Adrenal gland (tissue), 5 donors: ENCODE measurements around the gene FURIN.

Experiments used
- POLR2A ChIP-seq, 2 donors: fragments of 450-650 bp; IDR thresholded peaks; one replicate each; pipeline ENCODE4 v1.6.1; 2017; ENCODE audit warnings: antibody characterized with exemption in 2 of 2, mild to moderate bottlenecking in 2 of 2, moderate library complexity in 1 of 2
- TF ChIP-seq, protein P1 (sequence below), 6 experiments: fragments of 450-650 bp in 4 of 6; fragments of 200-600 bp in 2 of 6; sonication (generic) in 1 of 6; IDR thresholded peaks; 1 replicate in 5 of 6; 2 replicates in 1 of 6; pipeline versions ENCODE4 v1.5.1 to v1.8.0; 2016 to 2021; ENCODE audit warnings: antibody characterized with exemption in 6 of 6, mild to moderate bottlenecking in 2 of 6, moderate library complexity in 1 of 6
- donor health status: DM: no; HTN: no; CAD: no.

- no peak for TF ChIP-seq POLR2A (IDR thresholded peaks at IDR 0.05)
- TF ChIP-seq, protein P1, sequence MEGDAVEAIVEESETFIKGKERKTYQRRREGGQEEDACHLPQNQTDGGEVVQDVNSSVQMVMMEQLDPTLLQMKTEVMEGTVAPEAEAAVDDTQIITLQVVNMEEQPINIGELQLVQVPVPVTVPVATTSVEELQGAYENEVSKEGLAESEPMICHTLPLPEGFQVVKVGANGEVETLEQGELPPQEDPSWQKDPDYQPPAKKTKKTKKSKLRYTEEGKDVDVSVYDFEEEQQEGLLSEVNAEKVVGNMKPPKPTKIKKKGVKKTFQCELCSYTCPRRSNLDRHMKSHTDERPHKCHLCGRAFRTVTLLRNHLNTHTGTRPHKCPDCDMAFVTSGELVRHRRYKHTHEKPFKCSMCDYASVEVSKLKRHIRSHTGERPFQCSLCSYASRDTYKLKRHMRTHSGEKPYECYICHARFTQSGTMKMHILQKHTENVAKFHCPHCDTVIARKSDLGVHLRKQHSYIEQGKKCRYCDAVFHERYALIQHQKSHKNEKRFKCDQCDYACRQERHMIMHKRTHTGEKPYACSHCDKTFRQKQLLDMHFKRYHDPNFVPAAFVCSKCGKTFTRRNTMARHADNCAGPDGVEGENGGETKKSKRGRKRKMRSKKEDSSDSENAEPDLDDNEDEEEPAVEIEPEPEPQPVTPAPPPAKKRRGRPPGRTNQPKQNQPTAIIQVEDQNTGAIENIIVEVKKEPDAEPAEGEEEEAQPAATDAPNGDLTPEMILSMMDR (IDR thresholded peaks at IDR 0.05): no peak
Measured at GRCh38 chr15:90860942-90861675, 7.3 kb upstream of the FURIN start.
